ENCODE measurements around the gene SMIM5. TPM values are rescaled to one million over a fixed set of nuclear protein-coding genes. Genes with fewer than 3 reads are reported as not detected.

The SMIM5 gene
- total RNA-seq, 2 experiments from 2014 or later, result 0.26 to 0.42 TPM

- Mint-ChIP-seq H3K27ac (no peak overlapping the region), H3K36me3 (no peaks in the 10 kb centered on the region), H3K9me3 (no peaks in the 10 kb centered on the region), H3K4me1 (peaks cover 2% of the 10 kb centered on the region), H3K27me3 (no peaks in the 10 kb centered on the region), H3K4me3 (no peak overlapping the region)
- POLR2A ChIA-PET, result no interaction called here
- ATAC-seq (ENCODE audit: low read depth), result no peak
- DNase-seq, result no peak
Measured at GRCh38 chr17:75611851-75612429, 21.3 kb upstream of the SMIM5 start.

- DNase-seq (no peak), ATAC-seq (ENCODE audit: low read depth) (no peak)
- Mint-ChIP-seq H3K9me3 (no peaks in the 10 kb centered on the region), H3K4me3 (no peak overlapping the region), H3K27ac (no peak overlapping the region), H3K4me1 (no peaks in the 10 kb centered on the region), H3K27me3 (no peaks in the 10 kb centered on the region), H3K36me3 (no peaks in the 10 kb centered on the region)
- POLR2A ChIA-PET, result no interaction called here
Measured at GRCh38 chr17:75612906-75613626, 20.2 kb upstream of the SMIM5 start.

- POLR2A ChIA-PET, result no interaction called here
- H3K4me1 Mint-ChIP-seq, result no peaks in the 10 kb centered on the region
- DNase-seq (no peak), ATAC-seq (ENCODE audit: low read depth) (no peak)
- H3K9me3 Mint-ChIP-seq, result no peaks in the 10 kb centered on the region
- no peak overlapping the region for H3K4me3 Mint-ChIP-seq
- no peaks in the 10 kb centered on the region for H3K27me3 Mint-ChIP-seq
- no peaks in the 10 kb centered on the region for H3K36me3 Mint-ChIP-seq
- H3K27ac Mint-ChIP-seq, result no peak overlapping the region
Measured at GRCh38 chr17:75614006-75614405, 19.2 kb upstream of the SMIM5 start.

- POLR2A ChIA-PET, result no interaction called here
- no peak for ATAC-seq (ENCODE audit: low read depth)
- H3K4me1 Mint-ChIP-seq, result no peaks in the 10 kb centered on the region
- no peaks in the 10 kb centered on the region for H3K27me3 Mint-ChIP-seq
- H3K27ac Mint-ChIP-seq, result no peak overlapping the region
- no peaks in the 10 kb centered on the region for H3K36me3 Mint-ChIP-seq
- H3K9me3 Mint-ChIP-seq, result no peaks in the 10 kb centered on the region
- H3K4me3 Mint-ChIP-seq, result no peak overlapping the region
- no peak for DNase-seq
Measured at GRCh38 chr17:75614556-75615270, 18.5 kb upstream of the SMIM5 start.

- no peaks in the 10 kb centered on the region for H3K27me3 Mint-ChIP-seq
Measured at GRCh38 chr17:75615301-75615700, 17.9 kb upstream of the SMIM5 start.

GRCh38 chr17:75616521-75617122 is 16.6 kb upstream of the SMIM5 start:
- ATAC-seq (ENCODE audit: low read depth), result no peak
- H3K27me3 Mint-ChIP-seq, result no peaks in the 10 kb centered on the region
- H3K27ac Mint-ChIP-seq, result no peak overlapping the region
- no peak overlapping the region for H3K4me3 Mint-ChIP-seq
- POLR2A ChIA-PET, result interaction anchor here (0.6 kb wide), 1 partner anchor 28 kb away, joined by 5 read pairs; no protein-coding TSS in a partner anchor
- no peak for DNase-seq
- no peaks in the 10 kb centered on the region for H3K9me3 Mint-ChIP-seq
- no peaks in the 10 kb centered on the region for H3K36me3 Mint-ChIP-seq
- no peaks in the 10 kb centered on the region for H3K4me1 Mint-ChIP-seq

More at GRCh38 chr17:75615301-75615700, 17.9 kb upstream of the SMIM5 start:
- DNase-seq, result no peak
- Mint-ChIP-seq H3K4me3 (no peak overlapping the region), H3K27ac (no peak overlapping the region), H3K9me3 (no peaks in the 10 kb centered on the region), H3K4me1 (no peaks in the 10 kb centered on the region), H3K36me3 (no peaks in the 10 kb centered on the region)
- POLR2A ChIA-PET, result no interaction called here
- ATAC-seq (ENCODE audit: low read depth), result no peak

GRCh38 chr17:75617218-75617617 is 16.0 kb upstream of the SMIM5 start:
- H3K4me1 Mint-ChIP-seq, result no peaks in the 10 kb centered on the region
- DNase-seq (no peak), ATAC-seq (ENCODE audit: low read depth) (no peak)
- no peaks in the 10 kb centered on the region for H3K27me3 Mint-ChIP-seq
- H3K9me3 Mint-ChIP-seq, result no peaks in the 10 kb centered on the region
- no peak overlapping the region for H3K27ac Mint-ChIP-seq
- no peak overlapping the region for H3K4me3 Mint-ChIP-seq
- no peaks in the 10 kb centered on the region for H3K36me3 Mint-ChIP-seq
- POLR2A ChIA-PET, result no interaction called here

GRCh38 chr17:75617675-75618074 is 15.6 kb upstream of the SMIM5 start:
- Mint-ChIP-seq H3K4me1 (peaks cover under 1% of the 10 kb centered on the region), H3K36me3 (no peaks in the 10 kb centered on the region), H3K4me3 (no peak overlapping the region), H3K27me3 (no peaks in the 10 kb centered on the region), H3K27ac (no peak overlapping the region), H3K9me3 (no peaks in the 10 kb centered on the region)
- no peak for ATAC-seq (ENCODE audit: low read depth)
- POLR2A ChIA-PET, result no interaction called here
- DNase-seq, result no peak

GRCh38 chr17:75619506-75620431 is 13.5 kb upstream of the SMIM5 start:
- Mint-ChIP-seq H3K36me3 (no peaks in the 10 kb centered on the region), H3K27ac (no peak overlapping the region), H3K27me3 (no peaks in the 10 kb centered on the region), H3K9me3 (no peaks in the 10 kb centered on the region), H3K4me1 (peaks cover 2% of the 10 kb centered on the region), H3K4me3 (no peak overlapping the region)
- DNase-seq, result peak; percentile 57
- POLR2A ChIA-PET, result interaction anchor here (0.7 kb wide), 1 partner anchor 11 kb away, joined by 3 read pairs; no protein-coding TSS in a partner anchor
- peak; percentile 28 for ATAC-seq (ENCODE audit: low read depth)

- POLR2A ChIA-PET, result interaction anchor here (0.6 kb wide), 1 partner anchor 32 kb away, joined by 3 read pairs; no protein-coding TSS in a partner anchor
- peaks cover 2% of the 10 kb centered on the region for H3K4me1 Mint-ChIP-seq
- ATAC-seq (ENCODE audit: low read depth) (no peak), DNase-seq (no peak)
- no peaks in the 10 kb centered on the region for H3K36me3 Mint-ChIP-seq
- no peaks in the 10 kb centered on the region for H3K27me3 Mint-ChIP-seq
- H3K27ac Mint-ChIP-seq, result no peak overlapping the region
- no peak overlapping the region for H3K4me3 Mint-ChIP-seq
- H3K9me3 Mint-ChIP-seq, result no peaks in the 10 kb centered on the region
Measured at GRCh38 chr17:75621489-75621888, 11.7 kb upstream of the SMIM5 start.

- POLR2A ChIA-PET, result no interaction called here
- no peak for ATAC-seq (ENCODE audit: low read depth)
- no peak overlapping the region for H3K4me3 Mint-ChIP-seq
- peaks cover 2% of the 10 kb centered on the region for H3K4me1 Mint-ChIP-seq
- H3K27ac Mint-ChIP-seq, result no peak overlapping the region
- no peaks in the 10 kb centered on the region for H3K36me3 Mint-ChIP-seq
- no peak for DNase-seq
- H3K9me3 Mint-ChIP-seq, result no peaks in the 10 kb centered on the region
- H3K27me3 Mint-ChIP-seq, result no peaks in the 10 kb centered on the region
Measured at GRCh38 chr17:75622076-75622475, 11.2 kb upstream of the SMIM5 start.

GRCh38 chr17:75622771-75623273 is 10.4 kb upstream of the SMIM5 start:
- ATAC-seq (ENCODE audit: low read depth) (no peak), DNase-seq (no peak)
- peak overlapping the region; percentile 57 for H3K27ac Mint-ChIP-seq
- H3K4me1 Mint-ChIP-seq, result peaks cover 2% of the 10 kb centered on the region
- H3K36me3 Mint-ChIP-seq, result no peaks in the 10 kb centered on the region
- H3K27me3 Mint-ChIP-seq, result no peaks in the 10 kb centered on the region
- POLR2A ChIA-PET, result no interaction called here
- H3K4me3 Mint-ChIP-seq, result no peak overlapping the region
- H3K9me3 Mint-ChIP-seq, result no peaks in the 10 kb centered on the region
